ENCODE measurements around the gene TOM1L2.

TOM1L2 gene

GRCh38 chr17:17871913-17872312 lies 100.3 kb downstream of the TOM1L2 start:
- DNase-seq, result no peak

GRCh38 chr17:17870247-17870646 lies 102.0 kb downstream of the TOM1L2 start:
- DNase-seq, result no peak

- DNase-seq, result no peak
These were observed 103.3 kb downstream of the TOM1L2 start for GRCh38 chr17:17868641-17869522.

- DNase-seq, result no peak
These were observed 105.3 kb downstream of the TOM1L2 start for GRCh38 chr17:17866897-17867296.

- DNase-seq, result no peak
These were observed 105.8 kb downstream of the TOM1L2 start for GRCh38 chr17:17866425-17866824.

GRCh38 chr17:17865035-17865434 lies 107.2 kb downstream of the TOM1L2 start:
- DNase-seq, result no peak

GRCh38 chr17:17860766-17861107 lies 111.5 kb downstream of the TOM1L2 start:
- DNase-seq, result no peak

- no peak for DNase-seq
These were observed 112.1 kb downstream of the TOM1L2 start for GRCh38 chr17:17859909-17860765.

- DNase-seq, result no peak
These were observed 114.7 kb downstream of the TOM1L2 start for GRCh38 chr17:17857496-17857895.

- no peak for DNase-seq
These were observed 115.8 kb downstream of the TOM1L2 start for GRCh38 chr17:17856386-17856785.

- no peak for DNase-seq
These were observed 116.2 kb downstream of the TOM1L2 start for GRCh38 chr17:17855976-17856375.

GRCh38 chr17:17853811-17854447 lies 118.3 kb downstream of the TOM1L2 start:
- no peak for DNase-seq

- no peak for DNase-seq
These were observed 119.3 kb downstream of the TOM1L2 start for GRCh38 chr17:17852930-17853329.

- no peak for DNase-seq
These were observed 120.8 kb downstream of the TOM1L2 start for GRCh38 chr17:17851103-17852002.

- no peak for DNase-seq
These were observed 122.3 kb downstream of the TOM1L2 start for GRCh38 chr17:17849845-17850373.

- DNase-seq, result no peak
These were observed 122.9 kb downstream of the TOM1L2 start for GRCh38 chr17:17849147-17849820.

- DNase-seq, result no peak
These were observed 123.7 kb downstream of the TOM1L2 start for GRCh38 chr17:17848311-17849082.

- DNase-seq, result no peak
These were observed 124.5 kb downstream of the TOM1L2 start for GRCh38 chr17:17847726-17848125.

GRCh38 chr17:17847118-17847689 lies 125.0 kb downstream of the TOM1L2 start:
- DNase-seq, result no peak

GRCh38 chr17:17846645-17847044 lies 125.6 kb downstream of the TOM1L2 start:
- no peak for DNase-seq

All from DMS 273 treated with DMSO at 0.1 percent for 48 hours (cell line).